CD4-positive, alpha-beta T cell (primary cell): ENCODE measurements around the gene RERE. TPM values are rescaled to one million over a fixed set of nuclear protein-coding genes. Genes with fewer than 3 reads are reported as not detected.

Experiments used
- ATAC-seq: fragments of 200-7000 bp; cut with Tn5 transposase; one replicate; pipeline ENCODE4 v1.10.0; 2022; ENCODE audit warnings: mild to moderate bottlenecking; ENCODE audit not compliant: poor library complexity
- CTCF ChIA-PET: fragments of 350-600 bp; sonication (Branson Sonifier 250); formaldehyde crosslinking; loops from one replicate; lab custom pipeline; 2021; ENCODE audit warnings: antibody characterized with exemption, inconsistent platforms; lab: Charles Lee
- POLR2A ChIA-PET: fragments of 350-600 bp; sonication (Branson Sonifier 250); formaldehyde crosslinking; loops from one replicate; lab custom pipeline; 2021; ENCODE audit warnings: antibody characterized with exemption, inconsistent platforms; lab: Charles Lee
- DNase-seq, 14 experiments: peaks; one replicate each; pipeline ENCODE4 v3.0.0-alpha.2; 2013 to 2020; ENCODE audit warnings: mixed read lengths in 2 of 14
- H3K27ac ChIP-seq, 2 donors: one replicate each; pipeline versions ENCODE4 v1.5.1 to v1.7.0; 2013; ENCODE audit warnings: low read length in 2 of 2, low read depth in 1 of 2, mild to moderate bottlenecking in 1 of 2
- H3K27me3 ChIP-seq, 2 experiments: 1 replicate in 1 of 2; 2 replicates in 1 of 2; pipeline versions ENCODE4 v1.6.1 to v1.7.0; 2013; ENCODE audit warnings: low read length in 2 of 2, control low read depth in 1 of 2, mild to moderate bottlenecking in 1 of 2, moderate library complexity in 1 of 2; ENCODE audit not compliant: insufficient read depth in 2 of 2, control insufficient read depth in 1 of 2
- H3K36me3 ChIP-seq: one replicate; pipeline ENCODE4 v1.6.1; 2013; ENCODE audit warnings: low read length, control low read depth; ENCODE audit not compliant: insufficient read depth
- H3K4me1 ChIP-seq: one replicate; pipeline ENCODE4 v1.6.1; 2013; ENCODE audit warnings: low read length, control low read depth; ENCODE audit not compliant: insufficient read depth
- H3K4me3 ChIP-seq: one replicate; pipeline ENCODE4 v1.5.1; 2013; ENCODE audit warnings: mild to moderate bottlenecking, low read length, moderate library complexity
- H3K9me3 ChIP-seq, 2 experiments: 1 replicate in 1 of 2; 2 replicates in 1 of 2; pipeline versions ENCODE4 v1.6.1 to v1.7.0; 2013; ENCODE audit warnings: low read length in 2 of 2, mild to moderate bottlenecking in 2 of 2, control low read depth in 1 of 2, moderate library complexity in 1 of 2; ENCODE audit not compliant: control insufficient read depth in 1 of 2, insufficient read depth in 1 of 2
- H3K27ac Mint-ChIP-seq: one replicate; pipeline ENCODE4 v1.8.0; 2020; ENCODE audit warnings: mixed read lengths
- H3K27me3 Mint-ChIP-seq: one replicate; pipeline ENCODE4 v1.8.0; 2021; ENCODE audit warnings: mixed read lengths
- H3K36me3 Mint-ChIP-seq: one replicate; pipeline ENCODE4 v1.8.0; 2021; ENCODE audit warnings: low read depth, mixed read lengths
- H3K4me1 Mint-ChIP-seq: one replicate; pipeline ENCODE4 v1.8.0; 2021; ENCODE audit warnings: low read depth, mixed read lengths
- H3K4me3 Mint-ChIP-seq: one replicate; pipeline ENCODE4 v1.8.0; 2020; ENCODE audit warnings: mild to moderate bottlenecking, mixed read lengths
- H3K9me3 Mint-ChIP-seq: one replicate; pipeline ENCODE4 v1.8.0; 2020; ENCODE audit warnings: mixed read lengths
- CTCF ChIP-seq: fragments of 200-600 bp; IDR thresholded peaks from one replicate; pipeline ENCODE4 v1.8.0; 2022; ENCODE audit warnings: antibody characterized with exemption, mild to moderate bottlenecking
- intact Hi-C, 2 experiments: fragments of 100-400 bp; cut with DNase I in 1 of 2; cut with micrococcal nuclease in 1 of 2; formaldehyde crosslinking; loops; one replicate each; pipeline versions ENCODE4 v1.15.1 to v1.9.0; 2023 to 2025; cut with DNase I, micrococcal nuclease
- total RNA-seq, 174 experiments: library from RNA in 2 of 174; stranded (reverse) in 2 of 174; gene quantifications; one replicate each; pipeline ENCODE4 v1.2.3 and lab custom pipeline; 2021 to 2026

Gene RERE
- total RNA-seq, 2 experiments from 2014 or later, result 78.4 to 84.0 TPM

GRCh38 chr1:8384577-8384976, 432.9 kb downstream of the RERE start:
- Histone ChIP-seq H3K36me3 (peaks cover 42% of the 10 kb centered on the region), H3K4me1 (peaks cover 58% of the 10 kb centered on the region), H3K9me3 (no peaks in the 10 kb centered on the region), H3K27me3 (no peaks in the 10 kb centered on the region), H3K27ac (no peak overlapping the region), H3K4me3 (no peak overlapping the region)
- Mint-ChIP-seq H3K27ac (peak overlapping the region; percentile 98), H3K4me1 (peaks cover 88% of the 10 kb centered on the region), H3K9me3 (no peaks in the 10 kb centered on the region), H3K27me3 (no peaks in the 10 kb centered on the region), H3K4me3 (peak overlapping the region; percentile 72), H3K36me3 (peaks cover 56% of the 10 kb centered on the region)
- ChIA-PET CTCF (interaction anchor here (0.7 to 1.6 kb wide), 3 partner anchors 10 to 46 kb away, joined by 3 to 4 read pairs (median 4); no protein-coding TSS in a partner anchor), POLR2A (no interaction called here)
- intact Hi-C loops, result loop anchor here in 1 of 2 experiments (5.0 kb wide), 1 partner anchor 38 kb away; no protein-coding TSS in a partner anchor
- ATAC-seq (peak; percentile 20), DNase-seq (no peak)
- TF ChIP-seq CTCF, result no peak

- Mint-ChIP-seq H3K9me3 (no peaks in the 10 kb centered on the region), H3K36me3 (peaks cover 56% of the 10 kb centered on the region), H3K4me1 (peaks cover 88% of the 10 kb centered on the region), H3K4me3 (peak overlapping the region; percentile 72), H3K27ac (peak overlapping the region; percentile 98), H3K27me3 (no peaks in the 10 kb centered on the region)
- CTCF ChIA-PET, result interaction anchor here (0.7 to 1.7 kb wide), 4 partner anchors 11 to 47 kb away, joined by 3 to 4 read pairs (median 4); no protein-coding TSS in a partner anchor
- ATAC-seq (no peak), DNase-seq (no peak)
- POLR2A ChIA-PET, result no interaction called here
- no peak overlapping the region for H3K27ac ChIP-seq
- no peaks in the 10 kb centered on the region for H3K9me3 ChIP-seq
- intact Hi-C loops, result loop anchor here in 1 of 2 experiments (5.0 kb wide), 1 partner anchor 38 kb away; no protein-coding TSS in a partner anchor
- H3K4me3 ChIP-seq, result no peak overlapping the region
- H3K4me1 ChIP-seq, result peaks cover 60% of the 10 kb centered on the region
- peaks cover 41% of the 10 kb centered on the region for H3K36me3 ChIP-seq
- TF ChIP-seq CTCF, result no peak
- H3K27me3 ChIP-seq, result no peaks in the 10 kb centered on the region
Observed at GRCh38 chr1:8384088-8384487, 433.4 kb downstream of the RERE start.

GRCh38 chr1:8382608-8383505, 434.6 kb downstream of the RERE start:
- ChIA-PET CTCF (interaction anchor here (1.0 to 1.7 kb wide), 2 partner anchors 25 to 26 kb away, joined by 3 to 4 read pairs; no protein-coding TSS in a partner anchor), POLR2A (interaction anchor here (0.7 to 1.1 kb wide), 2 partner anchors 51 to 143 kb away, joined by 3 read pairs; no protein-coding TSS in a partner anchor)
- peak overlapping the region in 1 of 2 donors; percentile 62 for H3K27ac ChIP-seq
- Mint-ChIP-seq H3K4me3 (peak overlapping the region; percentile 87), H3K4me1 (peaks cover 92% of the 10 kb centered on the region), H3K36me3 (peaks cover 60% of the 10 kb centered on the region), H3K9me3 (no peaks in the 10 kb centered on the region), H3K27me3 (no peaks in the 10 kb centered on the region), H3K27ac (peak overlapping the region; percentile 98)
- H3K4me1 ChIP-seq, result peaks cover 71% of the 10 kb centered on the region
- no peaks in the 10 kb centered on the region for H3K27me3 ChIP-seq
- no peaks in the 10 kb centered on the region for H3K9me3 ChIP-seq
- ATAC-seq (peak; percentile 78), DNase-seq (peak in 2 of 14 experiments; percentile 32 to 41)
- H3K36me3 ChIP-seq, result peaks cover 34% of the 10 kb centered on the region
- H3K4me3 ChIP-seq, result no peak overlapping the region
- intact Hi-C loops, result loop anchor here in 1 of 2 experiments (5.0 kb wide), 1 partner anchor 39 kb away; no protein-coding TSS in a partner anchor
- TF ChIP-seq CTCF, result no peak
